Femur (tissue), 1 donor: ENCODE measurements around the gene LY6G6C.

Experiments used
- DNase-seq: peaks from one replicate; pipeline ENCODE4 v3.0.0-alpha.2; 2017

The LY6G6C gene

GRCh38 chr6:31721351-31722020 lies at the start of gene LY6G6C:
Gene LY6G6C, minus strand, starts transcription at chr6:31721746. Its CDS starts 67 bp downstream, at chr6:31721679.
- DNase-seq: no peak

GRCh38 chr6:31770860-31771259 lies 49.3 kb upstream of the LY6G6C start:
- DNase-seq: no peak

GRCh38 chr6:31769684-31770371 lies 48.3 kb upstream of the LY6G6C start:
- DNase-seq: peak; percentile 67

- no peak for DNase-seq
These were observed 47.1 kb upstream of the LY6G6C start for GRCh38 chr6:31768363-31769257.

GRCh38 chr6:31767096-31767645 lies 45.6 kb upstream of the LY6G6C start:
- no peak for DNase-seq

- DNase-seq: no peak
These were observed 44.6 kb upstream of the LY6G6C start for GRCh38 chr6:31765910-31766794.

- DNase-seq: no peak
These were observed 44.0 kb upstream of the LY6G6C start for GRCh38 chr6:31765559-31765909.

- no peak for DNase-seq
These were observed 42.7 kb upstream of the LY6G6C start for GRCh38 chr6:31764198-31764597.

GRCh38 chr6:31763619-31763940 lies 42.0 kb upstream of the LY6G6C start:
- DNase-seq: no peak

GRCh38 chr6:31762878-31763618 lies 41.5 kb upstream of the LY6G6C start:
- DNase-seq: no peak

GRCh38 chr6:31762356-31762755 lies 40.8 kb upstream of the LY6G6C start, which contains the start of gene SAPCD1:
Gene SAPCD1, plus strand, starts transcription at chr6:31762656. Its CDS starts 399 bp downstream, at chr6:31763055.
- DNase-seq: no peak

GRCh38 chr6:31761343-31761742 lies 39.8 kb upstream of the LY6G6C start:
- no peak for DNase-seq

- no peak for DNase-seq
These were observed 39.2 kb upstream of the LY6G6C start for GRCh38 chr6:31760790-31761189.

- DNase-seq: no peak
These were observed 36.7 kb upstream of the LY6G6C start for GRCh38 chr6:31758281-31758680.

- DNase-seq: no peak
These were observed 31.3 kb upstream of the LY6G6C start for GRCh38 chr6:31752739-31753319.

GRCh38 chr6:31750411-31751022 lies 29.0 kb upstream of the LY6G6C start:
- no peak for DNase-seq

GRCh38 chr6:31749301-31750036 lies 27.9 kb upstream of the LY6G6C start:
- no peak for DNase-seq

GRCh38 chr6:31744422-31744821 lies 22.9 kb upstream of the LY6G6C start:
- DNase-seq: no peak

- no peak for DNase-seq
These were observed 21.3 kb upstream of the LY6G6C start for GRCh38 chr6:31742894-31743293.

- DNase-seq: no peak
These were observed 20.3 kb upstream of the LY6G6C start for GRCh38 chr6:31741815-31742214.
